Thyroid gland (tissue), 4 donors: ENCODE measurements around the gene NDC80. TPM values are rescaled to one million over a fixed set of nuclear protein-coding genes. Genes with fewer than 3 reads are reported as not detected.

Source experiments
- DNase-seq, 2 donors: peaks; one replicate each; pipeline ENCODE4 v3.0.0-alpha.2; 2019
- H3K27ac ChIP-seq, 3 donors: fragments of 200-600 bp; sonication (generic); 1 replicate in 2 of 3; 2 replicates in 1 of 3; pipeline ENCODE4 v1.5.1; 2016 to 2019; ENCODE audit warnings: mild to moderate bottlenecking in 1 of 3, moderate library complexity in 1 of 3
- H3K27me3 ChIP-seq: fragments of 200-600 bp; sonication (generic); one replicate; pipeline ENCODE4 v1.5.1; 2019
- H3K36me3 ChIP-seq, 2 donors: fragments of 200-600 bp; sonication (generic); one replicate each; pipeline ENCODE4 v1.5.1; 2016 to 2019
- H3K4me1 ChIP-seq, 2 donors: fragments of 200-600 bp; sonication (generic); one replicate each; pipeline ENCODE4 v1.5.1; 2017 to 2019
- H3K4me3 ChIP-seq, 3 donors: fragments of 200-600 bp; sonication (generic); replicated peaks in 1 of 3; 1 replicate in 2 of 3; 2 replicates in 1 of 3; pipeline ENCODE4 v1.5.1; 2016; ENCODE audit warnings: mild to moderate bottlenecking in 1 of 3
- H3K9me3 ChIP-seq: fragments of 200-600 bp; sonication (generic); one replicate; pipeline ENCODE4 v1.5.1; 2017
- POLR2A ChIP-seq, 2 donors: fragments of 450-650 bp; IDR thresholded peaks; one replicate each; pipeline ENCODE4 v1.6.1; 2017; ENCODE audit warnings: antibody characterized with exemption in 2 of 2, mild to moderate bottlenecking in 2 of 2, moderate library complexity in 1 of 2
- WGBS, 2 donors: methylation state at CpG; one replicate each; pipeline ENCODE4 v1.1.5; 2017; 5-methylcytosine and 5-hydroxymethylcytosine counted together
- intact Hi-C: fragments of 100-400 bp; cut with DNase I; formaldehyde crosslinking; loops from one replicate; pipeline ENCODE4 v1.15.1; 2023
- total RNA-seq, 4 donors: library from RNA; depleted of rRNA; stranded (reverse); fragments of >200 nt; gene quantifications; one replicate each; pipeline ENCODE4 v1.2.3, GENCODE V29; 2016
- TF ChIP-seq, protein P1 (sequence below), 6 experiments: fragments of 200-600 bp in 3 of 6; fragments of 450-650 bp in 3 of 6; sonication (generic) in 3 of 6; IDR thresholded peaks; one replicate each; pipeline ENCODE4 v1.5.1; 2016 to 2019; ENCODE audit warnings: antibody characterized with exemption in 6 of 6, mild to moderate bottlenecking in 2 of 6, inconsistent platforms in 1 of 6, moderate library complexity in 1 of 6

Gene NDC80
- total RNA-seq, 4 donors from 2014 or later: 0.33 to 1.4 (median 0.81) TPM; not detected in 1

DNA sequence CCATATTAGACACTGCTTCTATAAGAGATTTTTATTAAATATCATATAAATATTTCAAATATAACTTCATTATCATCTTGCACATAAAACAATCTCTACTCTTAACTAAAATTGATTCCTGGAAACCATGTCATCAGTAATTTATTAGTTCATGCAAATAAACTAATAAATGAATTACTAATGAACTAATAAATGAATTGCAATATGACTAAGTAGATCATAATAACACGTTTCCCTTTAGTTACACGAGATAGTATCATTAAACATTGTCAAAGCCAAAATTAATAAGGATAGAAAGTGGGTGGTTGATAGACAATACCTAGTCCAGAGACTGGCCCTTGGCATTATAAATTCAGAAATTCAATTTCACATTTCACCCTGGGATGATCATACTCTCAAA, 26.2 kb upstream of the NDC80 start:
- H3K27ac ChIP-seq: no peak overlapping the region
- no peak for DNase-seq
- peaks cover 0 to 6% of the 10 kb centered on the region in 2 donors for H3K36me3 ChIP-seq
- H3K27me3 ChIP-seq: no peaks in the 10 kb centered on the region
- no peak overlapping the region for H3K4me3 ChIP-seq
- intact Hi-C loops: no loop called here
- WGBS, 2 donors: 84 to 87% methylated on average over 2 of the region's 2 CpGs
- TF ChIP-seq POLR2A (IDR thresholded peaks at IDR 0.05): no peak
- TF ChIP-seq, protein P1, sequence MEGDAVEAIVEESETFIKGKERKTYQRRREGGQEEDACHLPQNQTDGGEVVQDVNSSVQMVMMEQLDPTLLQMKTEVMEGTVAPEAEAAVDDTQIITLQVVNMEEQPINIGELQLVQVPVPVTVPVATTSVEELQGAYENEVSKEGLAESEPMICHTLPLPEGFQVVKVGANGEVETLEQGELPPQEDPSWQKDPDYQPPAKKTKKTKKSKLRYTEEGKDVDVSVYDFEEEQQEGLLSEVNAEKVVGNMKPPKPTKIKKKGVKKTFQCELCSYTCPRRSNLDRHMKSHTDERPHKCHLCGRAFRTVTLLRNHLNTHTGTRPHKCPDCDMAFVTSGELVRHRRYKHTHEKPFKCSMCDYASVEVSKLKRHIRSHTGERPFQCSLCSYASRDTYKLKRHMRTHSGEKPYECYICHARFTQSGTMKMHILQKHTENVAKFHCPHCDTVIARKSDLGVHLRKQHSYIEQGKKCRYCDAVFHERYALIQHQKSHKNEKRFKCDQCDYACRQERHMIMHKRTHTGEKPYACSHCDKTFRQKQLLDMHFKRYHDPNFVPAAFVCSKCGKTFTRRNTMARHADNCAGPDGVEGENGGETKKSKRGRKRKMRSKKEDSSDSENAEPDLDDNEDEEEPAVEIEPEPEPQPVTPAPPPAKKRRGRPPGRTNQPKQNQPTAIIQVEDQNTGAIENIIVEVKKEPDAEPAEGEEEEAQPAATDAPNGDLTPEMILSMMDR (IDR thresholded peaks at IDR 0.05): no peak
- H3K9me3 ChIP-seq: no peaks in the 10 kb centered on the region
- H3K4me1 ChIP-seq: no peaks in the 10 kb centered on the region

DNA sequence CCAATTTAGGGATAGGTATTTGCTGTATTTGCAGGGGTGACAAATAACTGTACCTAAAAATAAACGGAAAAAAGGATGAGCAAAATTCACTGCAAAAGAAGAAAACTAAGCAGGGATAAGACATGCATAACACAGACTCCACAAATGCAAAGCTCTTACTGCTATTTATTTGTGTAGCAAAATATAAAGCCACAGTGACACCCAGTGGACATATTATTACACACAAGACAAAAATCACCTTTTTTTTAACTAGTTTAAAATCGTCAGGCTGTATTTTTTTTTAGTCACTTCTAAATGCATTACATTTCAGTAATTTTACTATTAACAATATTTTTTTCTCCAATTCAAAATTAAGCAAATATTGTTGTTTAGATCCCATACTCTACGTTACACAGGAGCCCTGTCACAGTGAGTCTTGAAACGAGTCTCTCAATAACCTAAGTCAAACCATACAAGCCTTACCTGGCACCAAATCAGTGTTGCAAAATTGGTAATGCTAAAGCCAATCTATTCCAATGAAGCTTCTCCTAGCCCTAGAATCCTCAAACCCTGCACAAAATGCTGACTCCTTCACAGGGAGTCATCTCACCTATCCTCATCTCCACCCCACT, 23.8 kb upstream of the NDC80 start:
- 61% methylated on average over 4 of the region's 4 CpGs for WGBS, 2 donors
- Histone ChIP-seq H3K4me1 (no peaks in the 10 kb centered on the region), H3K4me3 (no peak overlapping the region), H3K36me3 (peaks cover 6 to 8% of the 10 kb centered on the region in 2 donors), H3K27ac (no peak overlapping the region), H3K9me3 (no peaks in the 10 kb centered on the region), H3K27me3 (no peaks in the 10 kb centered on the region)
- no peak for TF ChIP-seq POLR2A (IDR thresholded peaks at IDR 0.05)
- TF ChIP-seq, protein P1 (IDR thresholded peaks at IDR 0.05): peak in 3 of 6 experiments; percentile 45 to 64 (median 51)
- DNase-seq: no peak
- intact Hi-C loops: no loop called here

DNA sequence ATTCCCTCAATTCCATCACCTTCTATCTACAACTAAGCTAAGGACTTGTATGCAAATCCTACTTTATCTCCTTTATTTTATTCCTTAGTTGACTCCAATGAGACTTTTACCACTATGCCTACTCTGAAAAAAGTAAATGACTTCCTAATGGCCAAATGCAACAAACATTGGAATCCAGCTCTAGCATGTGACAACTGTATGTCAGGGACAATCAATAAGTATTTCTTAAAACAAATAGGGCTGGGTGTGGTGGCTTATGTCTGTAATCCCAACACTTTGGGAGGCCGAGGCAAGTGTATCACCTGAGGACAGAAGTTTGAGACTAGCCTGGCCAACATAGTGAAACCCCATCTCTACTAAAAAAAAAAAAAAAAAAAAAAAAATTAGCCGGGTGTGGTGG, 21.9 kb upstream of the NDC80 start:
- DNase-seq: no peak
- TF ChIP-seq, protein P1 (IDR thresholded peaks at IDR 0.05): no peak
- no peak for TF ChIP-seq POLR2A (IDR thresholded peaks at IDR 0.05)
- Histone ChIP-seq H3K4me3 (no peak overlapping the region), H3K36me3 (peaks cover 6 to 8% of the 10 kb centered on the region in 2 donors), H3K9me3 (no peaks in the 10 kb centered on the region), H3K27ac (no peak overlapping the region), H3K27me3 (no peaks in the 10 kb centered on the region), H3K4me1 (no peaks in the 10 kb centered on the region)
- 100% methylated on average over 2 of the region's 2 CpGs for WGBS, 2 donors
- intact Hi-C loops: no loop called here

DNA sequence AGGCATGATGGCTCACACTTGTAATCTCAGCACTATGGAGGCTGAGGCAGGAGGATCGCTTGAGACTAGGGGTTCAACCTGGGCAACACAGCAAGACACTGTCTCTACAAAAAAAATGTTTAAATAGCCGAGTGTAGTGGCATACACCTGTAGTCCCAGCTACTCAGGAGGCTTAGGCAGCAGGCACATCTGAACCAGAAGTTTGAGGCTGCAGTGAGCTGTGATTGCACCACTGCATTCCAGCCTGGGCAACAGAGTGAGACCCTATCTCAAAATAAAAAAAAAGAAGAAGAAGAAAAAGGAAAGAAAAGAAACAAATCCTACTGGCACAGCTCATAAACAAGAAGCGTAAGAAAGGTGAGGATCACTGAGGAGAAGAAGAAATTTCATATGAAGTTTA, 19.9 kb upstream of the NDC80 start:
- H3K27ac ChIP-seq: no peak overlapping the region
- intact Hi-C loops: no loop called here
- 80 to 98% methylated on average over 3 of the region's 3 CpGs for WGBS, 2 donors
- TF ChIP-seq POLR2A (IDR thresholded peaks at IDR 0.05): no peak
- TF ChIP-seq, protein P1 (IDR thresholded peaks at IDR 0.05): no peak
- no peaks in the 10 kb centered on the region for H3K4me1 ChIP-seq
- H3K9me3 ChIP-seq: no peaks in the 10 kb centered on the region
- no peak for DNase-seq
- no peaks in the 10 kb centered on the region for H3K27me3 ChIP-seq
- peaks cover 0 to 8% of the 10 kb centered on the region in 2 donors for H3K36me3 ChIP-seq
- H3K4me3 ChIP-seq: no peak overlapping the region

DNA sequence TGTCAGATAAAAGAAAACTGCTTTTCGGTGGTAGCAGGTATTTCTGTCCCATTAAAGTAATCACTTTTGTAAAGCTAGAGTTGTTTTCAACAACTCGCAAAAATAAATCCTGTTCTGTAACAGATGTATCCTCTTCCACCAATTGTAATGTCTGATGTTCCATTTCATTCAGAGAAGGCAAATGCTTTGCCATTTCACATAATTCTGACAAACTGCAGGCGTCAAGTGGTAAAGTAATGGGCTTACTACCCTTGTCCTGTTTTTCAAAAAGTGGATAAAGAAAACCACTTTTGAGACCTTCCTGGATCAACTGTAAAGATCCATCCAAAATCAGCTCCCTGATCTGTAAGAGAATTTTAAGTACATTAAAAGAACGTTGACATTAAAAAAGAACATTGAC, 16.7 kb upstream of the NDC80 start:
- Histone ChIP-seq H3K27ac (no peak overlapping the region), H3K9me3 (no peaks in the 10 kb centered on the region), H3K4me3 (no peak overlapping the region), H3K4me1 (no peaks in the 10 kb centered on the region), H3K27me3 (no peaks in the 10 kb centered on the region), H3K36me3 (peaks cover 0 to 8% of the 10 kb centered on the region in 2 donors)
- DNase-seq: no peak
- TF ChIP-seq, protein P1 (IDR thresholded peaks at IDR 0.05): no peak
- no peak for TF ChIP-seq POLR2A (IDR thresholded peaks at IDR 0.05)
- WGBS, 2 donors: 84 to 90% methylated on average over 4 of the region's 4 CpGs
- intact Hi-C loops: no loop called here
